Fibroblast of skin of left quadriceps (primary cell): ENCODE measurements around the gene RNU5D-1.
"Not testable (repeated sequence)": the region's sequence is repeated elsewhere in the genome, so short reads cannot be mapped to it uniquely, and the experiment has no call there.

ENCODE experiments used
- DNase-seq, 2 experiments: peaks; one replicate each; pipeline ENCODE4 v3.0.0-alpha.2; 2013; ENCODE audit warnings: low read depth in 2 of 2

RNU5D-1 gene

DNA sequence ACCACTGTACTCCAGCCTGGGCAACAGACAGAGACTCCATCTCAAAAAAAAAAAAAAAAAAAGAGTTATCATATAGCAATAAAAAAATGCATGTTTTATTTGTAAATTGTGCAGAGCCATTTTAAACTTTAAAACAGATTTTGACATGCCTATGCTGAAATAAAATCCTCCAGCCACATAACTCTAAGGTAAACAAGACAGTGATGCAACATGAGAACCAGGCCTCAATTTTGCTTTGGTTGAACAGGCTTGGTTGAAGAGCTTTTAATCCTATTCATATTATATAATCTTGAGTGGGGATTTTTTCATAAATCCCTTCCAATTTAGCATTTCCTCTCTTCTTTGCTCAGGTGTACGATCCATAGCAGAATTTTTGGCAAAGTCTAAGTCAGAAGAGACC lies 30.4 kb downstream of the RNU5D-1 start:
- DNase-seq, result no peak

DNA sequence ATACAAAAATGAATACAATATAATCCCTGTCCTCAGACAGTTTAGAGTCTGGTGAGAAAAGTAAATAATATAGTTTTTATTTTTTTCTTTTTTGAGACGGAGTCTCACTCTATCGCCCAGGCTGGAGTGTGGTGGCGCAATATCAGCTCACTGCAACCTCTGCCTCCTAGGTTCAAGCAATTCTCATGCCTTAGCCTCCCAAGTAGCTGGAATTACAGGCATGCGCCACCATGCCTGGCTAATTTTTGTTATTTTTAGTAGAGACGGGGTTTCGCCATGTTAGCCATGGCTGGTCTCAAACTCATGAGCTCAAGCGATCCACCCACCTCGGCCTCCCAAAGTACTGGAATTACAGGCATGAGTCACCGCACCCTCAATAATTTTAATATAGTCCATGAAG lies 31.6 kb downstream of the RNU5D-1 start:
- DNase-seq, result not testable (repeated sequence)

DNA sequence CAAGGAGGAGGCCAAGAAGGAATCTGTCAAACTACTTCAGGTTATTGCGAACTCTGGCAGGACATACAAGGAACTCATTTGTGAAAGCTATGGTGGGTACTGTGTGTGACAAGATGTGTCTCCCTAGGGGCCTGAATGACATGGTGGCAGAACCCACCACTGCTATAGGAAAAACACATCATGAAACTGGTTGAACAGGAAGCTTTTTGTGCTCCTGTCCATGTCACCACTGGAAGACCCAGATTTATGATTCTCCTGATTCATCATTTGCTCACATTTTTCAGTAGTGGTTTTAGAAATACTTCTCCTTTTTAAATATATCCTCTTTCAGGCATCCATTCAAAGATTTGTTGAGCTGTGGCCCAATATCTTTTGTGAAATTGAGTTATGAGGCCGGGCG lies 32.8 kb downstream of the RNU5D-1 start:
- no peak for DNase-seq

DNA sequence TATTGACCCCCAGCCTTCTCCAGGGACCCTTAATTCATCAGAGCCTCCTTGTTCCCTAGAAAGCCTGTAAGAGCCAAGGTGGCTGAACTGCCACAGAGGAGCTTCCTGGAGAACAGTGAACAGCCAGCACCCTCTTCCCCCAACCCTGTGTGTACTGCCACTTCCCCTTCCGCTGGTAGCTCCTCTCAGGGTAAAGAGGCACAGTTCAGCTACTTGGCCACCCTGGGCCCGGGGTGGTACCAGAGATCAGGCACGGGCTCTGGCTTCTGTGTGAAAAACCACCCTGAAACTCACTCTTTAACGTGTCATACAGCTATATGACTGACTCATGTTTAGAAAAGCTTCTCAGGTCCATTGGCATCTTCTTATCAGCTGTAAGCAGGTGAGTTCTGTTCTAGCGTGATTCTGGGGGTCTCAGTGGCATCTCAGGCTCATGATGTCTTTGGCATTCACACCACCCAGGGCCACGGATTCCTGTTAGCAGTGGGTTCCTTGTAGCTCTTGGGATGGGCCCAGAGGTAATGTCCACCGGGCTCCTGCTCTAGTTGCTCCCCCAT lies 34.1 kb downstream of the RNU5D-1 start:
- DNase-seq, result no peak

DNA sequence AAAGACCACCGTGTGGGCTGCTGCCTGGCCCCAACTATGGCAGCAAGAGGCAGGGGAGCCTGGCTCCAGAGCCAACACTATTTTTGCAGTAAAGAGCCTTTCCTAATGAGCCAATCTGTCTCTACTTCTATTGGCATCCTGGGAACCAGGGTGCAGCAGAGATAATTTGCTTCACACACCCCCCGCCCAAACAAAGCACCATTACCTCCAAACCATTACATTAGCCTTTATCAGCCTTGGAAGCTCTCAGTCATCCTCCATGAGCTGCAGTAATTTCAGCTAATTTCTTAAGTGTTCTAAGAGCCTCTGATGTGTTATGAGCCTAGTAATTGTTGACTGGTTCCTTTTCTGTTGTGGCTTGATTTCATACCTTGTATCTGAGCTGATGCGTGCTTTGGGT lies 34.9 kb downstream of the RNU5D-1 start:
- DNase-seq, result no peak

DNA sequence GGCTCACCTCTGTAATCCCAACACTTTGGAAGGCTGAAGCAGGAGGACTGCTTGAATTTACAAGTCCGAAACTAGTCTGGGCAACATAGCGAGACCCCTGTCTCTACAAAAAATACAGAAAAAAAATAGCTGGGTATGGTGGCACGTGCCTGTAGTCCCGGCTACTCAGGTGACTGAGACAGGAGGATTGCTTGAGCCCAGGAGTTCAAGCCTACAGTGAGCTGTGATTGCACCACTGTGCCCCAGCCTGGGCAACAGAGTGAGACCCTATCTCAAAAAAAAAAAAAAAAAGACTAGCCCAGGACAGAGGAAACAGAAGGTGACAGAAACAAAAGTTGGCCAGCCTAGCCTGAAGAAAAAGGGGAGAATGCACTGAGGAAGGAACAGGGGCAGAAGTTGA lies 35.3 kb downstream of the RNU5D-1 start:
- no peak for DNase-seq

DNA sequence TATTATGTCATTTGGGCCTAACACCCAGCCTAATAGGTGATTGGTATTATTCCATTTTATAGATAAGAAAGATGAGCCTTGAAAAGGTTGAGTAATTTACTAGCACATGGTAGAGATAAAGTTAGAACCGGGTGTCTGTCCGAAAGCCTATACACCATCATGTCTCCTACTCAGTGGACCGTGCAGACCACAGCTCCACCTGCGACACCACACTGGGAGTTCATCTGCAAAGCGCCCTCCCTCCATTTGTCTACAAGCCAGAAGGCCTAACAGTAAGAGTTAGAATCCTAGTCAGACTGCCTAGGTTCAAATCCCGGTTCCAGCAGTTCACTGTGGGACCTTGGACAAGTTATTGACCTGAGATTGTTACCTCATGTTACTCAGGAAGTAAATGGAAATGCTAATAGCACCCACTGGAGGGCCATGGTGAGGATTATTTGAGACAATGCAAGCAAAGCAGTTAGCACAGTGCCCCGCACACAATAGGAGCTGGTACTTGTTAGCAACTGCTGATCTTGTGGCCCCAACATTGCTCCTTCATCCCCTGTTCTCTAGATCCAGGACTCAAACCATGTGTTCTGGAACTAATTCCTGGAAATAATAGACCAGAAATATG lies 36.0 kb downstream of the RNU5D-1 start:
- no peak for DNase-seq

DNA sequence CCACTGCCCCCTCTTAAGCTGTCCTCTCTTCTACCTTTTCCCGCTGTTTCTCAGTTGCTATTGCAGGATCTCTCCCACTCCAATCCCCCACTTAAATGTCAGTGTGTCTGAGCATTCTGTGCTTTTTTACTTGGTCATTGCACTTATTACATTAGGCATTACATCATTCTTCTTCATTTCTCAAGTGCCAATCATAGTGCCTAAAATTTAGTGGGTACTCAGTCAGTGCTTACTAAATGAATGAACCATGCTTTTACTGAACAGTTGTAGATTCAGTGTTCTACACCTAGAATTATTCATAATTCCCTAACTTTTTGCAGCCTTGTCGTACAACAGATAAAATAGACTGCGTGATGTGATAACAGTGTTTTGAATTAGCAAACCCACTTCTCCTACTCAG lies 37.1 kb downstream of the RNU5D-1 start:
- DNase-seq, result no peak

DNA sequence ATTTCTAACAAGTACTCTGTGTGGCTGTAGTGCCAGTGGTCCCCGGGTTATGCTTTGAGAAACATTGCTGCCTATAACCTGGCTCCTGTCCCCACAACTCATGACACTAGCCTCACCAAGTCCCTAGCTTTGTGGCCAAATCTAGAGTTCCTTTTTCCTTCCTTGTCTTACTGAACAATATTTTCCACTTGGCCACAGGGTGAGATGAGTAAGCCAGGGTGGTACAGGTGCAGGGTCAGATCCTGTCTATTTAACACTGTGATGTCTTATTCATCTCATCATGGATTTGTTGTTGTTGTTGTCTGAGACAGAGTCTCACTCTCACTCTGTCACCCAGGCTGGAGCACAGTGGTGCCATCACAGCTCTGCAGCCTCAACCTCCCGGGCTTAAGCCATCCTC lies 37.8 kb downstream of the RNU5D-1 start:
- DNase-seq, result no peak

DNA sequence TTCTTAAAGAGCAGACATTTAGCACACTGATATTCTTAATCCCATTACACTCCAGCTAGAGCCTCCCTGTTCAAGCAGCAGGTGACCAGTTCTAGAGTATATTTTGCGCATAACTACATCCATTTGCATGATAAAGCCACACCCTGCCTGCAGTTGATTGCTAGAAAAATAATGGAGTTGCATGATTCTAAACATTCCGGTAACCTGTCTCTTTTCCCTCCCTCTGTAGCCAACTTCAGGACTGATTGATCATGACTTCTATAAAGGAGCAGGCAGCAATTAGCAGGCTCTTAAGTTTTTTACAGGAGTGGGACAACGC lies 41.6 kb downstream of the RNU5D-1 start:
- no peak for DNase-seq

DNA sequence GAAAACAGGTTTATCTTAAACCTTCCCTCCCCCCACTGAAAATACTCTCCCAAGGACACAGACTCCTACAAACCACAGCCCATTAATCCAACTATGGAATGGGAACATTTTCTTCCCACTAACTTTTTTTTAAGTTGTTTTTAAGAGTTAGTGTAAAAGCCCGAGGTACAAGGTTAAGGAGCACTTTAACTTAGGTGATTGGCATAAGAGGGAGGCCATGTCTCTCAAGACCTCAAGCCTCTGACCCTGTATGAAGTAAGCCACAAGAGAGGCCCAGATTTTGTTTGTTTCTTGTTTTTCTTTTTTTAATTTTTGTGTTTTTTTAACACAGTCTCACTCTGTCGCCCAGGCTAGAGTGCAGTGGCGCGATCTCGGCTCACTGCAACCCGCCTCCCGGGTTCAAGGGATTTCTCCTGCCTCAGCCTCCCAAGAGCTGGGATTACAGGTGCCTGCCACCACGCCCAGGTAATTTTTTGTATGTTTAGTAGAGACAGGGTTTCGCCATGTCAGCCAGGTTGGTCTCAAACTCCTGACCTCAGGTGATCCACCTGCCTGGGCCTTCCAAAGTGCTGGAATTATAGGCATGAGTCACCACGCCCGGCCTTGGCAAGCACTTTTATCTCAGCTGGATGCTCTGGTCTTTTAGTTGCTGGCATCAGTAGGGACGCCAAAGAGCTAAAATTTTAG lies 42.1 kb downstream of the RNU5D-1 start:
- DNase-seq, result no peak

DNA sequence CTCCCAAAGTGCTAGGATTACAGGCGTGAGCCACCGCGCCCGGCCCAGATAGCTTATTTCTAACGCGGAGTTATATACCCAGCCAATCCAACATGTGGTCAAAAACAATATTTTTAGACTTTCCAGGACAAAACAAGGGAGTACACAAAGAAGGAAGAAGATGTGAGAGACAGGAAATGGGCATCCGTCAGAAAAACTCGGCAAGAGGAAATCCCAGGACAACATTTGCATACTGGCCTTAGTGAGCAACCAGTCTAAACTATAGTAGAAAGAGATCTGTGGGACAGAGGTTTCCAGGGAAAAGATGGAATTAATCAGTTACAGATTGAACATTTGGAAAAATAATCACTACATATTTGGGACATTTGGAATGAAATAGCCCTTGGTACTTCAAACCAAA lies 45.1 kb downstream of the RNU5D-1 start:
- DNase-seq, result no peak

DNA sequence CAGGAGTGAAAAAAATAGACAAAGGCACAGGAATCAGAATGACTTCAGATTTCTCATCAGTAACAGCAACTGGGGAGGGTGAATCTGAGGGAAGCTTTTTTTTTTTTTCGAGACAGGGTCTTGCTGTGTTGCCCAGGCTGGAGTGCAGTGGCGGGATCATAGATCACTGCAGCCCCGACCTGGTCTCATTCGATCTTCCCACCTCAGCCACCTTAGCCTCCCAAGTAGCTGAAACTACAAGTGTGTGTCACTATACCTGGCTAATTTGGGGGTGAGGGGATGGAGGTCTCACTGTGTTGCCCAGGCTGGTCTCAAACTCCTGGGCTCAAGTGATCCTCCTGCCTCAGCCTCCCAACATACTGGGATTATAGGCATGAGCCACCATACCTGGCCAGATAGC lies 45.8 kb downstream of the RNU5D-1 start:
- DNase-seq, result no peak

DNA sequence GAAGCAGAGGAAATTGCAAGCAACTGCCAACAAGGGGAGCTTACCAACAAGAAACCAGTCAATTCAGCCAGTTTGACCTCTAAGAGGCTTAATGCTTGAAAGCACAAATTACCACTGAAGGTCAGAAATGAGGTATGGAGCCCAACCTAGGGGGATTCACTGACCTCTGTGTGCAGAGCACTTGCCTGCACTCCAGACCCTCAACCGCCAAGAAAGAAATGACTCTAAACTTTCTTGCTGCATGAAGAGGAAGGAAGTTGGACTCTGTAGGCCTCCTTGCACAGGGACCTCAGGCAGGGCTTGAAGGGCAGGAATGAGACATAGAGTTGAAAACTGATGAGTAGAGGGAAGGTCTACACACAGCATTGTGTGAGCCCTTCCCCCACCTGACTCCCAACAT lies 46.4 kb downstream of the RNU5D-1 start:
- no peak for DNase-seq

DNA sequence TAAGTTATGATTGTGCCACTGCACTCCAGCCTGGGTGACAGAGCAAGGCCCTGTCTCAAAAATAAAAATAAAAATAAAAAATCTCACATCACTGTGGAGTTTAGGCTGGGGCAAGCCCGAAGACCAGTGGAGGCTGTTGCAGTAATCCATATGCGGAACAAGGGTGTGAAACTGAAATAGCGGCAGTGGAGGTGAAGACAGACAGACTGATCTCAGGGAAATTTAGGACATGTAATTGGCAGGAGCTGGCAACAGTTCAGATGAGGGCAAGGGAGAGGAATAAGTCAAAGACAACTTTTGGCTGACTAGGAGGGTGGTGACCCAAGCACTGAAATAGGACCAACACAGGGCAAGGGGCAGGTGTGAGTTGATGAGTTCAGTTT lies 48.1 kb downstream of the RNU5D-1 start:
- no peak for DNase-seq

DNA sequence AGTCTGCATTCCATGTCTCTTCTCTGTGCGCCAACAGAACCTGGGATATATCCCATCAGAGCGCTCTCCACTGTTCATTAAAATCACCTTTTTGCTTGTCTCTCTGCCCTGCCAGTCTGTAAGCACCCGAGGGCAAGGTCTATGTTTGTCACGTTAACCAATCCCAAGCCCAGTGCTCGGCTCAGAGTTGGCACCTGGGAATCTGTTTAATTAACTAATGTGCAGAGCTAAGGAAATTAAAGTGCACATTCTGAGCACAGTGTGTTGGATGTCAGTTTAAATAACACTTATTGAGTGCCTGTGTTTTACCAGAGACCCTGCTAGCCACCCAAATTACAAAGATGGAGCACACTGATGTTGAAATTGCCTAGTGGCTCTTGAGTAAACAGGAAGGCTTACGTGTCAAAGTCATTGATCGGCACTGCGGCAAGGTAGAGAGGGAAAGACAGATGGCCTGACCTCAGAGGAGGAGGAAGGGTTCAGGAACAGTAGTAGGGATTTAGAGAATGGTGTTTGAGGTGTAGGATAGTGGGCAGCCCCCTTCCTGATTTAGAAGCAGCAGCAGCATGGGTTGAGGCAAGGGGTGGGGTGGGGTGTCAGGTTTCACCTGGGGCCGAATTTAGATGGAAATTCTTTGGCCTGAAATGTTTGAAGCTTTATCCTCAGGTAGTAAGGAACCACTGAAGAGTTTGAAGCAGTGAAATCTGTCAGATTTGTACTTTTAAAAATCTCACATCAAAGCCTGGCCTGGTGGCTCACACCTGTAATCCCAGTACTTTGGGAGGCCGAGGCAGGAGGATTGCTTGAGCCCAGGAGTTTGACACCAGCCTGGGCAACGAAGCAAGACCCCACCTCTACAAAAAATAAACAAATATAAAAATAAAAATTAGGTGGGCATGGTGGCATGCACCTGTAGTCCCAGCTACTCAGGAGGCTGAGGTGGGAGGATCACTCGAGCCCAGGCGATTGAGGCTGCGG lies 48.8 kb downstream of the RNU5D-1 start:
- no peak for DNase-seq
